ENCODE measurements around the gene IL36G.

Gene IL36G

GRCh38 chr2:113025737-113026136 is 47.9 kb downstream of the IL36G start:
- no peak for DNase-seq

GRCh38 chr2:113027691-113028090 is 49.9 kb downstream of the IL36G start:
- no peak for DNase-seq

- no peak for DNase-seq
Measured at GRCh38 chr2:113028112-113028511, 50.3 kb downstream of the IL36G start.

- no peak for DNase-seq
Measured at GRCh38 chr2:113032737-113033136, 54.9 kb downstream of the IL36G start.

GRCh38 chr2:113034016-113034415 is 56.2 kb downstream of the IL36G start:
- no peak for DNase-seq
